ENCODE data around the gene MAS1.
"Not testable (repeated sequence)": the region's sequence is repeated elsewhere in the genome, so short reads cannot be mapped to it uniquely, and the experiment has no call there.

Gene MAS1

GRCh38 chr6:159890792-159891191 lies at the start of gene MAS1:
Gene MAS1, plus strand, starts transcription at chr6:159890988. Its CDS starts 15,968 bp downstream, at chr6:159906956.
- DNase-seq, result no peak

GRCh38 chr6:159842035-159842434 lies 48.8 kb upstream of the MAS1 start:
- DNase-seq, result no peak

DNA sequence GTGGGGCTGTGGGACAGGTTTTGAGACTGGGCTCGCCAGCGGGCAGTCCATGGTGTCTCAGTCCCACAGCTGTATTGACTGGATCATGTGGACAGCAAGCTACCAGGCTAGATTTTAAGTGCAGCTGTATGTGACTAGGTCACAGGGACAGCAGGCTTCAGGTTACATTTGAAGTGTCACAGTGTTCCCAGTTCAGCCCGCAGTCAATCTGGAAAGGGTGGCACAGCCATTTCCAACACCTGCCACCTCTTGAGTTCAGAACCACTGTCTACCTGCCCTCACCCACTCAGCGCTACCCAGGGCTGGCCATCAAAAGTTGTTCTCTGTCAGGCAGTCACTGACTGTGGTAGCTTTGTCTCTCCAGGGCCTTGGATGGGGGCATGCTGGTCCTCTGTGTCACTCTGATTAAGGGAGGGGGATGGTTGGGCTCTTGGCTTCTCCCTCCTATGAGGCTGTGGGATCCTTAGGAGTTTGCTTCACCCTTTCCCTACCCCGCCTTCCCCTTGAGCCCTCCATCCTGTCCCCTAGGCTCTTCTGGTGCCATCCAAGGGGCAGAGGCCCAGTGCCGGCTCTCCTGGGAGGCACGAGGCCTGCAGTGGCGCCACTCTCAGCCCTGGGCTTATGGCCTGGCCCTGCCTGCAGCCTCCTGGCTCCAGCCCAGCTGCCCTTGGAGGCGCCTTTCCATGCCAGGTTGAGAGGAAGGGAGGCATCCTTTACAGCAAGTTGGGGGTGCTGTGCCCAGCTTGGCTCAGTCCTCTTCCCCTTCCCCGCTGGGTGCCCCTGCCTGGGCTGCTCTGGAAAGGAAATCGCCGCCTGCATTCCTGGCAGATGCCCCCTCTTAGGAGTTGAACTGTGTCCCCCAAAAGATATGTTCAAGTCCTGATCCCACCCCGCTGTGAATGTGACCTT lies 45.8 kb upstream of the MAS1 start:
- no peak for DNase-seq

GRCh38 chr6:159848552-159848951 lies 42.2 kb upstream of the MAS1 start:
- DNase-seq, result not testable (repeated sequence)

- not testable (repeated sequence) for DNase-seq
These were observed 40.9 kb upstream of the MAS1 start for GRCh38 chr6:159849851-159850250.

DNA sequence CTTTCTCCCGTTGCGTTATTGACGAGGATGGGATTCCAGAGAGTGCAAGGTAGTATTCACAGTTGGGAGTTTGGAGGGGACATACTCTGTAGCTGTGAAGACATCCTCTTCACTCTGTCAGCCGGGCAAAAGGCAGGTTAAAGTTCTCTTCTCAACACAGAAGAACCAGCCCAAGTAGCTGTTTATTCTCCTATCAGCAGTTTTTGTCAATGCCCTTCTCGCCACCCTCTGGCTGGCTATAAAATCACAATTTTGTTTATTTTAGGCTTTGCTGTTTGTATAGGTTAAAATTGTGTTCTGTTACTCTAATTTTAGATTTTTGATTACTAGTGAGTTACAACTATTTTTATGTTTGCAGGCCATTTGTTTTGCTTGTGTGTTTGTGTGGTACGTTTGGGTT lies 37.9 kb upstream of the MAS1 start:
- no peak for DNase-seq

DNA sequence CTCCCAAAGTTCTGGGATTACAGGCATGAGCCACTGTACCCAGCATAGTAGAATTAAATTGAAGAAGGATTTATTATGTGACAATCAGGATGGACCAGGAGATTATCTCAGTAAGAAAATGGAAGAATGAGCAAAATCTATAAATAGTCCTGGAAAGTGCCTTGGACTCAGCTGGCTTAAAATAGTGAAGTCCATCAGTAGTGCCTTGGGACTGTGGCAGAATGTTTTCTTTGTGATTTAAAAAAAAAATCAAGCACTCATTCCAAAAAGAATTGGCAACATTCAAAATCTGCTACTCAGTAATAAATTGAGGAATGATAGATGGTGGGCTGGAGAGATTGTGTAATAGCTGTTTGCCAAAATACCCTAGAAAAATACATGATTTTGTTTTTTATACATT lies 37.0 kb upstream of the MAS1 start:
- DNase-seq, result no peak

DNA sequence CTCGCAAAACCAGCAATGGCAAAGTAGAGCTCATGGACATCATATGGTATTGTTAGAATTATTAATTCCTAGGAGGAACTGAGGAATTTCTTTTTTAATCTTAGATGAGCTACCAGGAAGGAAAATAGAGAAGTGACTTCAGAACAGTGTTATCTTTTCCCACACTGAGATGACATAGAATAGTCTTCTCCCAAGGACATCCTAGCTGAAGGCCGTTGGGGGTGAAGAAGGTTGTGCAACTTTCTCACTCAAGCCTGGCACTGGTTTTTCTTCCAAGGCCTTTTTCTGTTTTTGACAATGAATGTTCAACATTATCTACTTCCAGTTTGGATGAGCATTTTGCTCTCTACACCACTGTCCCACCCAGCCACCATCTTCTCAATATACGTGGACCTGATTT lies 35.8 kb upstream of the MAS1 start:
- DNase-seq, result no peak

GRCh38 chr6:159858259-159858658 lies 32.5 kb upstream of the MAS1 start:
- no peak for DNase-seq

- DNase-seq, result no peak
These were observed 30.3 kb upstream of the MAS1 start for GRCh38 chr6:159860482-159860881.

DNA sequence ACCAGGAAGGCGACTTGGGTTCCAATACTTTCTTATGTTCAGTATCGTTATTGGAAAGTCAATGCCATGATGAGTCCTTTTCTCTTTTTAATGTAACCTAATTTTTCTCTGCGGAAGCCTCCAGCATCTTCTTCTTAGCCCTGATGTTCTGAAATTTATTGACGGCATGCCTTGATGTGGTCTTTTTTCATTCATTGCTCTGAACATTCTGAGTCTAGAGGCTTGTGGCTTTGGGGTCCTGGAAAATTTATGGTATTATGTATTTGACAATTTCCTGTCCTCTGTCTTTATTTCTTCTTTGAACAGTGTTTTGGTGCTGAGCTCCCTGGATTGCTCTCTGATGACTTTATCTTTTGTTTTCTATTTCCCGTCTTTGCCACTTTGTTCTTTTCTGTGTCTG lies 28.7 kb upstream of the MAS1 start:
- DNase-seq, result no peak

DNA sequence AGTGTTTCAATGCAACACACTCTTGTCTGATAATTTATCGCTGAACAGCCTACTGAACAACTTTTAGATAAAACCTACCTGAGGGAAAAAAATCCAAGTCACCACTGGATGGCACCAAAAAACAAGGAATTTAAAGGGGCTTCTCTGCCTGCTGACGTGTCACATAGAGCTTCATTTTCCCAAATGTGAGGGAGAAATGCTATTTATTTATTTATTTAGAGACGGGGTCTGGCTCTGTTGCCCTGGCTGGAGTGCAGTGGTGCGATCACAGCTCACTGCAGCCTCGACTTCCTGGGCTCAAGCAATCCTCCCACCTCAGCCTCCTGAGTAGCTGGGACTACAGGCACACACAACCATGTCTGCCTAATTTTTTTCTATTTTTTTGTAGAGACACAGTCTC lies 27.4 kb upstream of the MAS1 start:
- DNase-seq, result peak; percentile 35

DNA sequence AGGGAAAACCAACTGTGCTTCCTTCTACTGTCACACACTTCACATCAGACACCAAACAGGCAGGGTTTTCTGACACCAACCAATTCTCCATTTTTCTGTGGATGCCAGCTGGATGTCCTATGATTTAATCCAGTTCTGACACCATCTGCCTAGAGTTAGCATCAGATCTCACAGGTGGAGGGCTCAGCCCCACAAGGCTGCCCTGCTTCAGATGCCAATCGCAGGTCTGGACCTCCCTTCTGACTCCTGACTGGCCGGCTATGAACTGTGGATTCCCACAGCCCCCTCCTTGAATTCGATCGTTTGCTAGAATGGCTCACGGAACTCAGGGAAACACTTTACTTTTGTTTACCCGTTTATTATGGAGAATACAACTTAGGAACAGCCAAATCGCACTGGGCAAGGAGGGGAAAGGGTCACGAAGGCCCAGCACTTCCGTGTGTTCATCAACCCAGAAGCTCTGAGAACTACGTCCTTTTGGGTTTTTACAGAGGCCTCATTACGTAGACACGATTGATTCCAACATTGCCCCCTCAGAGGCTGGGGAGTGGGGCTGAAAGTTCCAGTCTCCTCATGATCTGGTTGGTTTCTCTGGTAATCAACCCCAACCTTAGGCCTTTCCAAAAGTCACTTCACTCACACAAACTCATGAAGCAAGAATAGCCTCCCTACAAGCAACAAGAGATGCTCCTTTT lies 25.4 kb upstream of the MAS1 start:
- no peak for DNase-seq

DNA sequence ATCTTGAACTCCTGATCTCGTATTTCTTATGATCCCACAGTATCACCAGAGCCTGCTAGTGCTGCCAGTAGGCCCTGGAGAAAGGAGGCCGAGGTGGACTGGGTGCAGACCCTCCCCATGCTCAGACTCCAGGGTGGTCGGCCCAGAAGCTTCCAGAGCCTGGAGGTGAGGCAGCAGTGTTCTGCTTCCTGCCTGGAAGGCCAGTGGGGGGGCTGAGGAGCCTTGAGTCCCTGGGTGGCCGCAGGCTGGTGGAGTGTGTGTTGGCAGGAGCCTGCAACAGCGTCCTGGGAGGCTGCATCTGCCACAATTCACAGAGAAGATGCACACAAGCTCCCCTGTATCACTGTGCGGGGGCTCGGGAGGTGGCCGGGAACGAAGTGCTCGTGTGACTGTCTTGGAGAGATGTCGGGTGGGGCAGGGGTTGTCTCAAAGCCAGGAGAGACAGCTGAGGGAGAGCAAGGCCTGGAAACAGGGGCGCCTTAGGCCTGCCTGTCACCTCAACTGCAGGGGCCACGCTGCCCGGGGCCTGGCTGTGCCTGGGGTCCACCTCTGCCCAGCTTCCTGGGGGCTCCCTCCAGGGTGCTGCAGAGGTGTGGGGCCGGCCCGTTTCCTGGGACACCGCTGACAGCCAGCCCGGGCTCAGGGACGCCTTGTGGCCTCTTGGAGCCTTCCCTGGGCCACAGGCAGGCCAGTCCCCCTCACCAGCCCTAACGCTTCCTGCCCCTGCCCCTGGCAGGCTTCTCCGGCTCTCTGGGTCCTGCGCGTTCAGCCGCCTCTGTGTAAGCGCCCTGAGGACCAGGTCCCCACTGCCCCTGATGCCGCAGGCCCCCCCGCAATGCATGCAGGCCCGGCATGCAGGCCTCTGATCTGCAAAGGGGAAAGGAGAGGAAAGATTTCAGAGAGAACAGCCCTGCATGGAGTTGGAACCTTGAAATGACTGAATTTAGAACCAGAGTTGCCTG lies 24.2 kb upstream of the MAS1 start:
- no peak for DNase-seq

- no peak for DNase-seq
These were observed 19.5 kb upstream of the MAS1 start for GRCh38 chr6:159871241-159871640.

- no peak for DNase-seq
These were observed 18.9 kb upstream of the MAS1 start for GRCh38 chr6:159871906-159872305.

- no peak for DNase-seq
These were observed 16.4 kb upstream of the MAS1 start for GRCh38 chr6:159874435-159874834.

- peak; percentile 86 for DNase-seq
These were observed 15.6 kb upstream of the MAS1 start for GRCh38 chr6:159875194-159875593.

- DNase-seq, result no peak
These were observed 14.5 kb upstream of the MAS1 start for GRCh38 chr6:159876242-159876641.

GRCh38 chr6:159877256-159877808 lies 13.5 kb upstream of the MAS1 start:
- no peak for DNase-seq

GRCh38 chr6:159878341-159878740 lies 12.4 kb upstream of the MAS1 start:
- DNase-seq, result no peak

DNA sequence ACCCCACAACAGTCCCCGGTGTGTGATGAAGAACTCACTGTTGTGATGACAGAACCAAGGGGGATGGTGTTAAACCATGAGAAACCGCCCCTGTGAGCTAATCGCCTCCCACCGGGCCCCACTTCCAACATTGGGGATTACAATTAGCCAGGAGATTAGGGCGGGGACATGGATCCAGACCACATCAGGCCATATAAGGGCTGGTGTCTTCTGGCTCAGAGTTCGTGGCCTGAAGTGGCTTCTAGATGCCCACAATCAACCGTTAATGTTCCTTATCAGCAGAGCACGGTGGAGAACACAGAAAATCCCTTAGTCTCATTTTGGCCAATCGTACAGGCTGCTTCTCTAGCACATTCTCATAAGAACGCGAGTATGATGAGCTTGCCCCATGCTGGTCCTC lies 10.9 kb upstream of the MAS1 start:
- no peak for DNase-seq
